Left kidney (tissue), 8 donors: ENCODE results near the gene PDGFRA. TPM values are rescaled to one million over a fixed set of nuclear protein-coding genes. Genes with fewer than 3 reads are reported as not detected.
A peak's percentile ranks its signal among the peaks of the same experiment; 100 is the strongest.

Source experiments
- DNase-seq: peaks from one replicate; pipeline ENCODE4 v3.0.0-alpha.2; 2013
- long read RNA-seq, 8 donors: transcript quantifications; one replicate each; lab custom pipeline, GENCODE V29; 2026
- polyA plus RNA-seq: library from polyadenylated mRNA; unstranded; fragments of 120-200 nt; gene quantifications from one replicate; pipeline ENCODE4 v1.2.1, GENCODE V29; 2013; ENCODE audit not compliant: insufficient read length

Gene PDGFRA
- polyA plus RNA-seq = 159 TPM
- long read RNA-seq, donor 1, full-length matches to known transcripts = 12 of 27 reads
- long read RNA-seq, donor 1, partial matches to known transcripts = 15 of 27 reads
- long read RNA-seq, donor 1, other reads (novel, unspliced or antisense) = 0 of 27 reads
- long read RNA-seq, donor 2, full-length matches to known transcripts = 14 of 212 reads
- long read RNA-seq, donor 2, partial matches to known transcripts = 198 of 212 reads
- long read RNA-seq, donor 2, other reads (novel, unspliced or antisense) = 0 of 212 reads
- long read RNA-seq, donor 3, full-length matches to known transcripts = 7 of 16 reads
- long read RNA-seq, donor 3, partial matches to known transcripts = 9 of 16 reads
- long read RNA-seq, donor 3, other reads (novel, unspliced or antisense) = 0 of 16 reads
- long read RNA-seq, donor 4 = 0 reads
- long read RNA-seq, donor 5, full-length matches to known transcripts = 7 of 7 reads
- long read RNA-seq, donor 5, partial matches to known transcripts = 0 of 7 reads
- long read RNA-seq, donor 5, other reads (novel, unspliced or antisense) = 0 of 7 reads
- long read RNA-seq, donor 6, full-length matches to known transcripts = 8 of 15 reads
- long read RNA-seq, donor 6, partial matches to known transcripts = 7 of 15 reads
- long read RNA-seq, donor 6, other reads (novel, unspliced or antisense) = 0 of 15 reads
- long read RNA-seq, donor 7, full-length matches to known transcripts = 16 of 28 reads
- long read RNA-seq, donor 7, partial matches to known transcripts = 12 of 28 reads
- long read RNA-seq, donor 7, other reads (novel, unspliced or antisense) = 0 of 28 reads
- long read RNA-seq, donor 8, full-length matches to known transcripts = 8 of 14 reads
- long read RNA-seq, donor 8, partial matches to known transcripts = 6 of 14 reads
- long read RNA-seq, donor 8, other reads (novel, unspliced or antisense) = 0 of 14 reads

GRCh38 chr4:54228961-54229501 is at the start of gene PDGFRA:
TSS of gene PDGFRA (plus strand) at chr4:54229293. CDS start at chr4:54258769, 29,476 bp downstream.
- DNase-seq = peak; percentile 86

GRCh38 chr4:54184581-54184980 is 44.5 kb upstream of the PDGFRA start:
- no peak for DNase-seq

GRCh38 chr4:54185044-54185780 is 43.9 kb upstream of the PDGFRA start:
- DNase-seq = no peak

- no peak for DNase-seq
These were observed 43.2 kb upstream of the PDGFRA start for GRCh38 chr4:54185866-54186265.

GRCh38 chr4:54186371-54186770 is 42.7 kb upstream of the PDGFRA start:
- DNase-seq = no peak

GRCh38 chr4:54187148-54187547 is 41.9 kb upstream of the PDGFRA start:
- DNase-seq = no peak

GRCh38 chr4:54189140-54189539 is 40.0 kb upstream of the PDGFRA start:
- DNase-seq = no peak

- DNase-seq = no peak
These were observed 36.3 kb upstream of the PDGFRA start for GRCh38 chr4:54192811-54193210.

- DNase-seq = no peak
These were observed 31.2 kb upstream of the PDGFRA start for GRCh38 chr4:54197926-54198325.

GRCh38 chr4:54199919-54200318 is 29.2 kb upstream of the PDGFRA start:
- DNase-seq = no peak

- DNase-seq = no peak
These were observed 19.5 kb upstream of the PDGFRA start for GRCh38 chr4:54209617-54210016.

- DNase-seq = no peak
These were observed 16.1 kb upstream of the PDGFRA start for GRCh38 chr4:54213001-54213400.

- DNase-seq = no peak
These were observed 15.3 kb upstream of the PDGFRA start for GRCh38 chr4:54213761-54214160.

- DNase-seq = no peak
These were observed 13.6 kb upstream of the PDGFRA start for GRCh38 chr4:54215379-54216077.

GRCh38 chr4:54217642-54218495 is 11.2 kb upstream of the PDGFRA start:
- peak; percentile 89 for DNase-seq

- no peak for DNase-seq
These were observed 10.4 kb upstream of the PDGFRA start for GRCh38 chr4:54218736-54219135.

- peak; percentile 33 for DNase-seq
These were observed 4.0 kb upstream of the PDGFRA start for GRCh38 chr4:54224996-54225597.

- DNase-seq = peak; percentile 40
These were observed 3.3 kb upstream of the PDGFRA start for GRCh38 chr4:54225598-54226403.
